Adrenal gland (tissue), 5 donors: ENCODE measurements around the gene SLC28A1.

ENCODE experiments used
- CTCF ChIP-seq, 6 experiments: fragments of 450-650 bp in 4 of 6; fragments of 200-600 bp in 2 of 6; sonication (generic) in 1 of 6; IDR thresholded peaks; 1 replicate in 5 of 6; 2 replicates in 1 of 6; pipeline versions ENCODE4 v1.5.1 to v1.8.0; 2016 to 2021; ENCODE audit warnings: antibody characterized with exemption in 6 of 6, mild to moderate bottlenecking in 2 of 6, moderate library complexity in 1 of 6
- POLR2A ChIP-seq, 2 donors: fragments of 450-650 bp; IDR thresholded peaks; one replicate each; pipeline ENCODE4 v1.6.1; 2017; ENCODE audit warnings: antibody characterized with exemption in 2 of 2, mild to moderate bottlenecking in 2 of 2, moderate library complexity in 1 of 2
- donor health status: DM: no; HTN: no; CAD: no.

GRCh38 chr15:84905016-84905916 is 20.8 kb downstream of the SLC28A1 start:
- TF ChIP-seq POLR2A (IDR thresholded peaks at IDR 0.05) (no peak), CTCF (IDR thresholded peaks at IDR 0.05) (no peak)
